Myocyte (in vitro differentiated cells): ENCODE results near the gene NDUFS7. TPM values are rescaled to one million over a fixed set of nuclear protein-coding genes. Genes with fewer than 3 reads are reported as not detected.

ENCODE experiments used
- DNase-seq: peaks from one replicate; pipeline ENCODE4 v3.0.0-alpha.2; 2012; ENCODE audit warnings: low read depth
- total RNA-seq: library from RNA; depleted of rRNA; stranded (reverse); fragments of >200 nt; gene quantifications from 2 replicates; pipeline ENCODE4 v1.2.3, GENCODE V29; 2014

Gene NDUFS7
- total RNA-seq, 1 donor from 2014 or later: 104 TPM

- DNase-seq: no peak
Measured at GRCh38 chr19:1384478-1385110, 887 bp downstream of the NDUFS7 start.

GRCh38 chr19:1385816-1386215 is 2.1 kb downstream of the NDUFS7 start:
- no peak for DNase-seq

- no peak for DNase-seq
Measured at GRCh38 chr19:1386945-1387683, 3.4 kb downstream of the NDUFS7 start.

- no peak for DNase-seq
Measured at GRCh38 chr19:1387684-1388636, 4.3 kb downstream of the NDUFS7 start.

- DNase-seq: no peak
Measured at GRCh38 chr19:1388637-1389026, 4.9 kb downstream of the NDUFS7 start.

GRCh38 chr19:1389033-1389940 is 5.6 kb downstream of the NDUFS7 start:
- no peak for DNase-seq

- DNase-seq: no peak
Measured at GRCh38 chr19:1390890-1391423, 7.2 kb downstream of the NDUFS7 start.

GRCh38 chr19:1392407-1392806 is 8.7 kb downstream of the NDUFS7 start:
- no peak for DNase-seq

- DNase-seq: no peak
Measured at GRCh38 chr19:1392939-1393530, 9.3 kb downstream of the NDUFS7 start.

- no peak for DNase-seq
Measured at GRCh38 chr19:1393841-1394240, 10.1 kb downstream of the NDUFS7 start.

GRCh38 chr19:1394252-1395193 is 10.8 kb downstream of the NDUFS7 start:
- DNase-seq: no peak

GRCh38 chr19:1395194-1396018 is 11.7 kb downstream of the NDUFS7 start:
- DNase-seq: peak; percentile 41

- DNase-seq: no peak
Measured at GRCh38 chr19:1396019-1396767, 12.5 kb downstream of the NDUFS7 start.

GRCh38 chr19:1396768-1397679 is 13.3 kb downstream of the NDUFS7 start:
- DNase-seq: no peak

GRCh38 chr19:1397838-1398237 is 14.1 kb downstream of the NDUFS7 start:
- no peak for DNase-seq

GRCh38 chr19:1399079-1399478 is 15.4 kb downstream of the NDUFS7 start:
- DNase-seq: no peak
